GM19452 (cell line): ENCODE results near the gene MYCN.

Source experiments
- ATAC-seq: cut with Tn5 transposase; IDR thresholded peaks from one replicate; pipeline ENCODE4 v1.9.1; 2021; ENCODE audit not compliant: unreplicated experiment

MYCN gene

GRCh38 chr2:15930589-15931318 is 9.6 kb upstream of the MYCN start:
- no peak for ATAC-seq

DNA sequence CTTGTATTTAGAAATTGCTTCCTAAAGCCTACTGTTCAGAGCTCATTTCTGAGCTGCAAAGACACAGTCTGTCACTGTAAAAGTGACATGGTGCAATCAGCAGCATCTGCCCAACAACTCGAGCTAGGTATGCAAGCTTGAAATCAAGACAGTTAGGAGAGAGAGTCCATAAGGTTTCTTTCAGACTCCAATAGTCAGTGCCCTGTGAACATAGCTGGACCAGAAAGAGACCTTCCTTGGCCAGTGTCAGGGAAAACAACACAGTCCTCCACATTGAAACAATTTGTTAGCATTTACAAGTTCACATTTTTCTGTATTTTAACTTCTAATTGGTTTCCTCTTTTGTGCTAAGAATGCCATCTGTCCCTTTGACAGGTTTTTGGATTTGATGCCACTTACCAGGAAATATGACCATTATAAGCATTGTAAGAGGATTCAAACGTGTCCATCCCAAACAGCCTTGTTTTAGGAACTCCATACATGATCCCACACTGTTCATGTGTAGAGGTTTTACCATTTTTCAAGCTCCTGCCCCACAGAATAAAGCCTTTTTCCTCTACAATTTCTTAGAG is 8.9 kb upstream of the MYCN start:
- ATAC-seq = no peak

DNA sequence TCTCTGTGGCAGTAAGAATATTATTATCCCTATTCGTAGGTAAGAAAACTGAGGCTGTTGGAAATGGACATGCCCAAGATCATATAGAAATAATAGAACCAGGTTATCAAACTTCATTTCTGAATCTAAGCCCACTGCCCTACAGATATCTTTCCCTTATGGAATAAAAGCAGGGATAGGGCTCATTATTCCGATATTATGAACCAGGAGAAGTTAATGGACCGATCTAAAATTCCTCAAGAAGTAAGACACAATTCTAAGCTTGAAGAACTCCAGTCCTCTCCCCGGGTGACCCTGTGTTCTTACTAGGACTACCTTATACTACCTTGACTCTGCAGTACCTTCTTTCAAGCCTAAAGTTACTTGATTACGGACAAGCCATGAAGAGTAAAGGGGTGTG is 8.4 kb upstream of the MYCN start:
- ATAC-seq = no peak

GRCh38 chr2:15932394-15933183 is 7.8 kb upstream of the MYCN start:
- ATAC-seq = no peak

DNA sequence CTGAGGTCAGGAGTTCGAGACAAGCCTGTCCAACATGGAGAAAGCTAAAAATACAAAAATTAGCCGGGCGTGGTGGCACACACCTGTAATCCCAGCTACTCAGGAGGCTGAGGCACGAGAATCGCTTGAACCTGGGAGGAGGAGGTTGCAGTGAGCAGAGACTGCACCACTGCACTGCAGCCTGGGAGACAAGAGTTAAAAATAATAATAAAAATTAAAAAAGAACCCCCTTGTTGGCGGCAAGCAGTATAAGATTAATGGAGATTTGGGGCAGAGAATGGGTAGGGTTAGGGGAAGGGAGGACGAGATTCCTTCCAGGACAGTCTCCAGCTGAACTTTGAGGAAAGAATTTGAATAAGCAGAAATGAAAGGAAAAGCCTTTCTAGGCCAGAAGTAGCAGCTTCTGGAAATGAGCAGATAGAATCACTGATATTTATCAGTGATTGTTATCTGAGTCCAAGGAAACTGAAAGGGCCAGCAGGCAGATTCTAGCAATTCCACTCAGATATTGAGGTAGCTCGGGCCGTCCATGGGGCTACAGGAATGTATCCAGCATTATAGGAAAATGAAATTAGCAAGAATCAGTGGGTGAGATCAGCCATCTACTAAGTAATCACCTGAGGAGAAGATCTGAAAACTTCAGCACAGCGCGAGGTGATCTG is 7.0 kb upstream of the MYCN start:
- ATAC-seq = no peak

- no peak for ATAC-seq
Measured at GRCh38 chr2:15934291-15934945, 5.9 kb upstream of the MYCN start.

GRCh38 chr2:15935189-15935588 is 5.2 kb upstream of the MYCN start:
- ATAC-seq = no peak

DNA sequence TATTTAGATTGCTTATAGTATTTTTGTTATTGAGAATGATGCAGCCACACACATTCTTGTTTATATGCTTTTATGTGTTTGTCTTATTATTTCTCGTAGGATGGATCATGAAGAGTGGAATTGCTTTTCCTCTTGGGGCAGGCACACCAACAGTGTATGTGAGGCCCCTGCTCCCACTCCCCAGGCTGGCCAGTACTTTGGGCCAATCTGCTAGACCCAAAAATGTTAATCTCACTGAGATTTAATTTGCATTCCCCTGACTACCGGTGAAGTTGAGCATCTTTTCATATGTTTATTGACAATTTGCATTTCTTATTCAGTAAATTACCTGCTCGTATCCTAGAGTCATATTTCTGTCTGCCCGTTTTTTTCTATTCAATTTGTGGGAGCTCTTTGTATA is 4.7 kb upstream of the MYCN start:
- ATAC-seq = no peak

DNA sequence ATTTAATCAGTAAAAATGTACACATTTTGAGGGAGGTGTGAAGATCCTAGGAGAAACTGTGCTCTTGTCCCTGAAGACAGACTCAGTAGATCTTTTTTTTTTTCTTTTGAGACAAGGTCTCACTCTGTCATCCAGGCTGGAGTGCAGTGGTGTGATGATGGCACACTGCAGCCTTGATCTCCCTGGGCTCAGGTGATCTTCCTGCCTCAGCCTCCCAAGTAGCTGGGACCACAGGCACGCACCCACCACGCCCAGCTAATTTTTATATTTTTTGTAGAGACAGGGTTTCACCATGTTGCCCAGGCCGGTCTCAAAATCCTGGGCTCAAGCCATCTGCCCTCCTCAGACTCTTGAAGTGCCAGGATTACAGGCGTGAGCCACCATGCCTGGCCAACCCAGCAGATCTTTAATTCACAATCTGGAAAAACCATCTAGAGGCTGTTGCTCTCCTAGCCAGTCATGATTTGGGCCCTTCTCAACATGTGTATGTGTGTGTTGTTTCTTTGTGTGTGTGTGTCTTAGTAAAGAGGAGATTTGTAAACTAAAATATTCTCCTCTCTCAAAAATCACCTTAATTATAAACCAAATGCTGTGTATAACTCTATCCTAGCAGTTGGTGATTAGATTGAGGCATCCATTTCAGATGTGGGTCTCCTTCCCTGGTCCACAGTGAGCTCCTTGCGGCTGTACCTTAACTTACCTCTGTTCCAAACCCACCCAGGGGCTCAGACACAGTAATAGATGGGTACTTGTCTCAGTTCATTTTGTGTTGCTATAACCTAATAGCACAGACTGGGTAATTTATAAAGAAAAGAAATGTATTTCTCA is 3.9 kb upstream of the MYCN start:
- no peak for ATAC-seq

- ATAC-seq = no peak
Measured at GRCh38 chr2:15937105-15937881, 3.1 kb upstream of the MYCN start.

- no peak for ATAC-seq
Measured at GRCh38 chr2:15937882-15938802, 2.2 kb upstream of the MYCN start.

DNA sequence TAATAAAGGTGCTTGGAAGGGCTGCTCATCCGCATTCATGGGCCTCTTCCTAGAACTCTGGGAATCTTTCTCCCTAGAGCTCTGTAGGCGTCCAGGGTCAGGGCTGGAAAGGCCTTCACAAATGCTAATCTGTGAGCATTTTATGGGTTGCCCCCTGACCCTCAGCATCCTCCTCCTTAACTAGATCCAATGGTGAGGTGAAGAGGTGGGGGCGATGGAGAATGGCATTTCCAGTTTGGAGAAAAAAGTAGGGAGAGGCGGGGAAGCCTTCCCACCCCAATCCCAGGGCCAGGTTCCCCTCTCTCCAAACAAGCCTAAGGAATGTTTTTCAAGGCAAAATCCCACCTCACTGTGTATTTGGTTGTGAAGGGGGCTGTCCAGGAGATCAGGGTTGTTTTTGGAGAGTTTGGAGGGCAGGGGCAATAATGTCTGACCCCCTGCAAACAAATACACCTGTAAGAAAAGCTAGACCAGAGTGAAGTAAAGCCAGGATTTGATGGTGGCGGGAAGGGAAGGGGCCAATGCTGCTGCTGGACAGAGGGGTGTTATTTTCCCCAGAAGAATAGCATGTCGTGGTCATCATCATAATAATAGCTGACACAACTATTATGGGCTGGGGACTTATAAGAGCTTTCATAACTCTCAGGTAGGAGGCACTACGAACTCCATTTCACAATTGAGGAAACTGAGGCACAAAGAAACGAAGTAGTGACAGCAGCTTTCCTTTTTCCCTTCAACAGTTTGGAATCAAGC is 1.4 kb upstream of the MYCN start:
- no peak for ATAC-seq

DNA sequence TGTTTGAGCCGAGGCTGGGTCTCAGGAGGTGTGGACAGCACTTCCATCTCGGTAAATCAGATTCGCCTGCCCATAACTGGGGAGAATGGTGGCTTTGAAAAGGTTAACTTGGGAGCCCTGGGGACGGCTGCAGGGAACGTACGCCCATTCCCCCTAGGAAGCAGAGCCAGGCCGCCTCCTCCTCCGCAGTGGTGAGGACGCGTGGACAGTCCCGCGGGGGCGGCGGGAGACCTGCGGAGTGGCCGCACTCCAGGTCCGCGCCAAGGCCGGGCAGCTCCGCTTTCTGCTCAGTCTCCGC is 845 bp upstream of the MYCN start:
- ATAC-seq = peak; percentile 70

DNA sequence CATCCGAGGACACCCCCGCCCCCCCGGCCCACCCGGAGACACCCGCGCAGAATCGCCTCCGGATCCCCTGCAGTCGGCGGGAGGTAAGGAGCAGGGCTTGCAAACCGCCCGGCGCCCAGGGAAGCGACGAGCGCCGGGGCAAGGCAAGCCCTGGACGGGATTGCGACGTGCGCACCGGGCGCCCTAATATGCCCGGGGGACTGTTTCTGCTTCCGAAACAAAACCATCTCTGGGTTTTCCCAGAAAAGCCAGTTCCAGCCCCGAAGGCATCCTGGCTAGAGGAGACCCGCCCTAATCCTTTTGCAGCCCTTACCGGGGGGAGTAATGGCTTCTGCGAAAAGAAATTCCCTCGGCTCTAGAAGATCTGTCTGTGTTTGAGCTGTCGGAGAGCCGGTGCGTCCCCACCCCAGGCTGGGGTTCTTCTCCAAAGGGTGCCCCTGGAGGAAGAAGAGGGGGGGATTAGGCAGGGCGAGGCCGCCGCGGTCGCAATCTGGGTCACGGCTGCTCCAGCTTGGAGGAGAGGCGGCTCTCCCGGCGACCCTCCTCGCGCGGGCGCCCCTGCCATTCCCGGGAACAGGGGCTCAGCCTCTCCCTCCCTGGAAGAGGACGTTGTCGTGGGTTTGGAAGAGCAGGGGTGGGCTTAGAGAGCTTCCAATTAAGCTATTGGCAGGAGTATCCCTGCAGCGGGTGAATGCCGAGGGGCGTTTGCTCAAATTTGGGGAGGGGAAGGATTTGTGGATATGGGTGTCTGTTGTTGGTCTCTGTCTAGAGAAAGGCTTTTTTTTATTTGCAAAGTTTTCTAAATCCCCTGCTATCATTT is 521 bp downstream of the MYCN start:
- no peak for ATAC-seq

DNA sequence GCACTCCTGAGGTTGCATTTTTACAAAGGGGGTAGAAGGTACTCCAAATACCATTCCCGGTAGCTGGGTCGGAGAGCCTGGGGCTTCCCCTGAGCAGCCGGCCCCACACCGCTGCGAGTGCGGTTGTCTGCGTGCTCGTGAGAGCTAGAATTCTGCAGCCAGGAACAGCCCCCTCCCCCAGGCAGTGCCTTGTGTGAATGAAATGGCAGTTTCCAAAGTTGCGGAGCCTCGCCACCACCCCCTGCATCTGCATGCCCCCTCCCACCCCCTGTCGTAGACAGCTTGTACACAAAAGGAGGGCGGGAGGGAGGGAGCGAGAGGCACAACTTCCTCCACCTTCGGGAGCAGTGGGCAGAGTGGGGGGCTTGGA is 1.1 kb downstream of the MYCN start:
- no peak for ATAC-seq

DNA sequence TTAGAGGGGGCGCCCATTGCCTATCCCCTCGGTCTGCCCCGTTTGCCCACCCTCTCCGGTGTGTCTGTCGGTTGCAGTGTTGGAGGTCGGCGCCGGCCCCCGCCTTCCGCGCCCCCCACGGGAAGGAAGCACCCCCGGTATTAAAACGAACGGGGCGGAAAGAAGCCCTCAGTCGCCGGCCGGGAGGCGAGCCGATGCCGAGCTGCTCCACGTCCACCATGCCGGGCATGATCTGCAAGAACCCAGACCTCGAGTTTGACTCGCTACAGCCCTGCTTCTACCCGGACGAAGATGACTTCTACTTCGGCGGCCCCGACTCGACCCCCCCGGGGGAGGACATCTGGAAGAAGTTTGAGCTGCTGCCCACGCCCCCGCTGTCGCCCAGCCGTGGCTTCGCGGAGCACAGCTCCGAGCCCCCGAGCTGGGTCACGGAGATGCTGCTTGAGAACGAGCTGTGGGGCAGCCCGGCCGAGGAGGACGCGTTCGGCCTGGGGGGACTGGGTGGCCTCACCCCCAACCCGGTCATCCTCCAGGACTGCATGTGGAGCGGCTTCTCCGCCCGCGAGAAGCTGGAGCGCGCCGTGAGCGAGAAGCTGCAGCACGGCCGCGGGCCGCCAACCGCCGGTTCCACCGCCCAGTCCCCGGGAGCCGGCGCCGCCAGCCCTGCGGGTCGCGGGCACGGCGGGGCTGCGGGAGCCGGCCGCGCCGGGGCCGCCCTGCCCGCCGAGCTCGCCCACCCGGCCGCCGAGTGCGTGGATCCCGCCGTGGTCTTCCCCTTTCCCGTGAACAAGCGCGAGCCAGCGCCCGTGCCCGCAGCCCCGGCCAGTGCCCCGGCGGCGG is 1.7 kb downstream of the MYCN start:
- no peak for ATAC-seq
